Neural cell (in vitro differentiated cells): ENCODE data around the gene SLC9C1. TPM values are rescaled to one million over a fixed set of nuclear protein-coding genes. Genes with fewer than 3 reads are reported as not detected.

ENCODE experiments used
- H2AFZ ChIP-seq: fragments of 200-600, 300-800 bp; sonication (generic), shearing (Covaris generic); 2 replicates; pipeline ENCODE4 v1.6.0; 2014; ENCODE audit warnings: low read depth, mild to moderate bottlenecking, antibody characterized with exemption, low read length, moderate library complexity
- H3F3A ChIP-seq: fragments of 200-600 bp; shearing (Covaris generic); 2 replicates; pipeline ENCODE4 v1.6.1; 2016; ENCODE audit warnings: mild to moderate bottlenecking, moderate library complexity, mixed read lengths, antibody characterized with exemption, low read length; ENCODE audit not compliant: insufficient read depth, poor library complexity, severe bottlenecking
- H3K27ac ChIP-seq: fragments of 200-600, 300-800 bp; sonication (generic), shearing (Covaris generic); 2 replicates; pipeline ENCODE4 v1.5.1; 2014; ENCODE audit warnings: mild to moderate bottlenecking, low read length, moderate library complexity
- H3K27me3 ChIP-seq: fragments of 300-800, 200-600 bp; sonication (generic), shearing (Covaris generic); 2 replicates; pipeline ENCODE4 v1.6.0; 2014; ENCODE audit warnings: mild to moderate bottlenecking, low read depth, low read length, moderate library complexity; ENCODE audit not compliant: insufficient read depth
- H3K36me3 ChIP-seq: fragments of 300-800, 200-600 bp; sonication (generic), shearing (Covaris generic); 2 replicates; pipeline ENCODE4 v1.5.1; 2014; ENCODE audit warnings: mild to moderate bottlenecking, antibody characterized with exemption, low read length, moderate library complexity; ENCODE audit not compliant: insufficient read depth
- H3K4me2 ChIP-seq: fragments of 300-800, 200-600 bp; sonication (generic), shearing (Covaris generic); 2 replicates; pipeline ENCODE4 v1.6.0; 2014; ENCODE audit warnings: mild to moderate bottlenecking, low read length
- H3K4me3 ChIP-seq: fragments of 300-800, 200-600 bp; sonication (generic), shearing (Covaris generic); 2 replicates; pipeline ENCODE4 v1.5.1; 2014; ENCODE audit warnings: mild to moderate bottlenecking, low read length, moderate library complexity
- H3K79me2 ChIP-seq: fragments of 200-600 bp; shearing (Covaris generic); replicated peaks from 2 replicates; pipeline ENCODE4 v1.6.0; 2014; ENCODE audit warnings: mild to moderate bottlenecking, low read length, moderate library complexity; ENCODE audit not compliant: insufficient read depth
- H3K9ac ChIP-seq: fragments of 300-800, 200-600 bp; sonication (generic), shearing (Covaris generic); 2 replicates; pipeline ENCODE4 v1.6.1; 2016; ENCODE audit warnings: mild to moderate bottlenecking, low read length, mixed read lengths
- H3K9me2 ChIP-seq: fragments of 200-600 bp; shearing (Covaris generic); 2 replicates; pipeline ENCODE4 v1.6.1; 2016; ENCODE audit warnings: mild to moderate bottlenecking, low read length, mixed read lengths; ENCODE audit not compliant: insufficient read depth
- H3K9me3 ChIP-seq: fragments of 200-600, 300-800 bp; sonication (generic), shearing (Covaris generic); 2 replicates; pipeline ENCODE4 v1.6.1; 2016; ENCODE audit warnings: mild to moderate bottlenecking, mixed run types, low read length, moderate library complexity, mixed read lengths
- H4K20me1 ChIP-seq: fragments of 200-600 bp; shearing (Covaris generic); 2 replicates; pipeline ENCODE4 v1.6.1; 2016; ENCODE audit warnings: mild to moderate bottlenecking, mixed run types; ENCODE audit not compliant: insufficient read depth
- CTCF ChIP-seq: fragments of 450-650 bp; IDR thresholded peaks from 2 replicates; pipeline ENCODE4 v1.5.1; 2014; ENCODE audit warnings: antibody characterized with exemption, mild to moderate bottlenecking, moderate library complexity; ENCODE audit not compliant: poor library complexity, severe bottlenecking
- EP300 ChIP-seq: fragments of 450-650 bp; conservative IDR thresholded peaks from 2 replicates; pipeline ENCODE4 v1.6.1; 2014; ENCODE audit warnings: antibody characterized with exemption, mild to moderate bottlenecking, moderate library complexity; ENCODE audit not compliant: poor library complexity, severe bottlenecking
- EZH2 ChIP-seq: fragments of 200-600, 300-800 bp; shearing (Covaris generic), sonication (generic); IDR thresholded peaks from 2 replicates; pipeline ENCODE4 v1.6.1; 2014; ENCODE audit warnings: antibody characterized with exemption, low read length, borderline replicate concordance, mild to moderate bottlenecking; ENCODE audit not compliant: insufficient read depth, poor library complexity, severe bottlenecking
- MXI1 ChIP-seq: fragments of 450-650 bp; conservative IDR thresholded peaks from 2 replicates; pipeline ENCODE4 v1.6.1; 2014; ENCODE audit warnings: antibody characterized with exemption, mild to moderate bottlenecking; ENCODE audit not compliant: poor library complexity, severe bottlenecking
- POLR2AphosphoS5 ChIP-seq: IDR thresholded peaks from 2 replicates; pipeline ENCODE4 v1.6.1; 2012
- RAD21 ChIP-seq: fragments of 450-650 bp; conservative IDR thresholded peaks from 2 replicates; pipeline ENCODE4 v1.6.1; 2014; ENCODE audit warnings: antibody characterized with exemption, mild to moderate bottlenecking, moderate library complexity
- REST ChIP-seq: IDR thresholded peaks from 2 replicates; pipeline ENCODE4 v1.6.1; 2012; ENCODE audit warnings: borderline replicate concordance
- SMC3 ChIP-seq: fragments of 450-650 bp; conservative IDR thresholded peaks from 2 replicates; pipeline ENCODE4 v1.6.1; 2014; ENCODE audit warnings: antibody characterized with exemption, mild to moderate bottlenecking, moderate library complexity; ENCODE audit not compliant: poor library complexity
- TAF1 ChIP-seq: IDR thresholded peaks from 2 replicates; pipeline ENCODE4 v1.6.1; 2012; ENCODE audit warnings: low read depth
- polyA plus RNA-seq: library from polyadenylated mRNA; depleted of rRNA; stranded (reverse); fragments of >200 nt; gene quantifications from 2 replicates; pipeline ENCODE4 v1.2.3, GENCODE V29; 2014

SLC9C1 gene
- polyA plus RNA-seq, 1 donor from 2014 or later = not detected

- H3K4me3 ChIP-seq = no peak overlapping the region
- H3K79me2 ChIP-seq = no peaks in the 10 kb centered on the region
- H3K9ac ChIP-seq = no peak overlapping the region
- no peaks in the 10 kb centered on the region for H3K27me3 ChIP-seq
- no peaks in the 10 kb centered on the region for H3K36me3 ChIP-seq
- no peaks in the 10 kb centered on the region for H3K9me3 ChIP-seq
- TF ChIP-seq CTCF = no peak
- no peak for TF ChIP-seq TAF1
- TF ChIP-seq SMC3 = no peak
- no peak for TF ChIP-seq MXI1
- no peak for TF ChIP-seq EP300
- no peak for TF ChIP-seq POLR2AphosphoS5
- TF ChIP-seq RAD21 = no peak
- no peak for TF ChIP-seq REST
- no peak for TF ChIP-seq EZH2
- H3K27ac ChIP-seq = no peak overlapping the region
- H2AFZ ChIP-seq = no peak overlapping the region
- no peaks in the 10 kb centered on the region for H3F3A ChIP-seq
- H3K4me2 ChIP-seq = no peak overlapping the region
- H4K20me1 ChIP-seq = no peaks in the 10 kb centered on the region
- H3K9me2 ChIP-seq = no peaks in the 10 kb centered on the region
Measured at GRCh38 chr3:112138219-112138969, 155.6 kb downstream of the SLC9C1 start.

- no peak overlapping the region for H3K4me2 ChIP-seq
- TF ChIP-seq TAF1 (no peak), REST (no peak), POLR2AphosphoS5 (no peak), EP300 (no peak), SMC3 (no peak), CTCF (no peak), EZH2 (no peak), MXI1 (no peak), RAD21 (no peak)
- no peak overlapping the region for H3K27ac ChIP-seq
- no peaks in the 10 kb centered on the region for H3K9me3 ChIP-seq
- H3K4me3 ChIP-seq = no peak overlapping the region
- no peaks in the 10 kb centered on the region for H3F3A ChIP-seq
- no peaks in the 10 kb centered on the region for H3K79me2 ChIP-seq
- no peaks in the 10 kb centered on the region for H3K27me3 ChIP-seq
- no peaks in the 10 kb centered on the region for H3K36me3 ChIP-seq
- H3K9me2 ChIP-seq = no peaks in the 10 kb centered on the region
- H2AFZ ChIP-seq = no peak overlapping the region
- no peaks in the 10 kb centered on the region for H4K20me1 ChIP-seq
- no peak overlapping the region for H3K9ac ChIP-seq
Measured at GRCh38 chr3:112137781-112138180, 156.2 kb downstream of the SLC9C1 start.
